Measurements from ENCODE around the gene FAM9C.

FAM9C gene

DNA sequence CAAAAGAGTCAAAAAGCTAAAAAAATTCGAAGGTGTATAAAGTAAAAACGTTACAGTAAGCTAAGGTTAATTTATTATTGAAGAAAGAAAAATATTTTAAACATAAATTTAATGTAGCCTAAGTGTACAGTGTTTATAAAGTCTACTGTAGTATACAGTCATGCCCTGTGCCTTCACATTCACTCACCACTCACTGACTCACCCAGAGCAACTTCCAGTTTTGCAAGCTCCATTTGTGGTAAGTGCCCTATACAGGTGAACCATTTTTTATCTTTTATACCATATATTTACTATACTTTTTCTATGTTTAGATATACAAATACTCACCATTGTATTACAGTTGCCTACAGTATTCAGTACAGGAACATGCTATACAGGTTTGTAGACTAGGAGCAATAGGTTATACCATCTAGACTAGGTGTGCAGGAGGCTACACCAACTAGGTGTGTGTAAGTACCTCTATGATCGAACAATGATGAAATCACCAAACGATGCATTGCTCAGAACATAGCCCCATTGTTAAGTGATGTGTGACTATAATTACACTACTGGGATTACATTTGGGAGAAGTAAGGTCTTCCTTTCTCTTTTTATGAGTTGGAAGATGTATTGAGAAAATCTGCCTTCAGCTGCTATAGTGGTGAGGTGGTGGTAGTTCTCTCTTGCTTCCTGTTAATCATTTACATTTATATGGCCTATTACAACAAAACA, 42.3 kb downstream of the FAM9C start:
- no peak for DNase-seq

GRCh38 chrX:13001097-13001496, 43.3 kb downstream of the FAM9C start:
- no peak for DNase-seq

DNA sequence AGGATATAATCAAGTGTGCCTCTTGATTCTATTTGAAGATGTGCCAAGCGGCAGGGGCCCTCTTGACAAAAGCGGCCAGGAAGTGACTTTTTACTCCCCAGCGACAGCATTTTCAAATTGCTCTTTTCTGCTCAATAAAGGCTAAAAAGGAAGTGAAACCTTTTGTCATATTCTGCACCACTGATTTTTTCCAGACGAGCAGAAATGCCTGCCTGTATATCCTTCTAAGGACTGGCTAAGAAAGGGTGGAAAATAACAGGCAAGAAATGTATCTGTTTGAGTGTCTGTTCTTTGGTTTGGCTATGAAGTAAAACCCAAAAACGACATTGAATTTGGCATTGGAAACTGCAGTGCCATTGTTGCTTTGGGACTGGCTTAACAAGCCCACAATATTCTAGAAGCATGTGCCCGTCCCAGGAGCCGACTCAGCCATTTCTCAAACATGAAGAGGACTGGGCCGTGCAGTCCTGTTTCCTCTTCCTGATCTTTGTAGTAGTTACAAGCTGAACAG, 44.1 kb downstream of the FAM9C start:
- DNase-seq = no peak

- no peak for DNase-seq
These were observed 45.0 kb downstream of the FAM9C start for GRCh38 chrX:12999422-12999821.

DNA sequence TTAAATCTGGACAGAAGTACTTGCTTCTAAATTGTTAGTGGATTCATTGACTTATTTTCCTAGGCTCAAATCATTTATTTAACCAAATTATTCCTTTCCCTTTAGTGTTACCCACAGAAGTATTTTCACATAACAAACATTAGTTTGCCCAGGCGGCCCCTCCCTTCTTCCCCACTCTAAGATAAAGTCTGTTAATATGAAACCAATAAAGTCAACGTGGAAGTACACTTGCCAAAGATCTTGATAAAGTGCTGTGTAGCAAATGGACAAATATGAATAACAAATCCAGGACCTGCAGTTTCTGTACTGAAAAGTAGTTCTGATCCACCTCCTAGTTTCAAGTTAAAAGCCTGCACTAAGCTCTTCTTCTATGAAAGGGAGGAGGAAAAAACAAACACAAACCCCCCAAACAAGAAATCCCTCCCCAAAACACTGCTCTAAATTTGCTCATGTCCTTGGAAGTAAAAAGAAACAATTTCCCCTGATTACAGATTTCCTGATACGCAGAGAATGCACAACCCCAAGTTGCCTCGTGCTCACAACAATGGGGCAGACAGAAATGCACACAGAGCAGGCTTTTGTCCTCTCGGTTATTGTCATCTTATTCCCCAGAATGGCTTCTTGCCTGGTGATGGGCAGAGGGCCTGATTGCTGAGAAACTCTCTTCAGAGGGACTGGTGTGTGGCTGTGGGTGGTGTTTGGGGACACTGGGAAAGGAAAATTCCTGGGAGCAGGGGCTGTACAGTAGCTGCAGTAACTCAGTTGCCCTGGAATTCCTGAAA, 46.3 kb downstream of the FAM9C start:
- no peak for DNase-seq

- no peak for DNase-seq
These were observed 47.4 kb downstream of the FAM9C start for GRCh38 chrX:12996934-12997435.

DNA sequence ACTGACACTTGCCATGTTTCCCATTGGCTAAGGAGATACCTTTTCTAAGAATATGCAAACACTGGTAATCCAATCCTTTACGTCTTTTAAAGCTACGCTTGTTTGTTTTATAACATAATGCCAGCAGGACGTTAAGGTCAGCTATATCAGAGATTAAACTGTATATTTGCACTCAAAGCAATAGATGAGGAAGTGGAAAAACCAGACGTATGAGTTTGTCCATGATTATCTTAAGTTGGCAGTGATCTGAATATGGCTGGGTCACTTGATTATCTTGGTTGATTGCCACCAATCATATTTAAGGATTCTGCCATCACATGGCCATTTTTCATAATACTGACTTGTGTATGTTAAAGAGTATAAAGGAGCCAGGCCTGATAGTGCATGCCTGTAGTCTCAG, 50.1 kb downstream of the FAM9C start:
- no peak for DNase-seq

- no peak for DNase-seq
These were observed 50.6 kb downstream of the FAM9C start for GRCh38 chrX:12993826-12994225.

DNA sequence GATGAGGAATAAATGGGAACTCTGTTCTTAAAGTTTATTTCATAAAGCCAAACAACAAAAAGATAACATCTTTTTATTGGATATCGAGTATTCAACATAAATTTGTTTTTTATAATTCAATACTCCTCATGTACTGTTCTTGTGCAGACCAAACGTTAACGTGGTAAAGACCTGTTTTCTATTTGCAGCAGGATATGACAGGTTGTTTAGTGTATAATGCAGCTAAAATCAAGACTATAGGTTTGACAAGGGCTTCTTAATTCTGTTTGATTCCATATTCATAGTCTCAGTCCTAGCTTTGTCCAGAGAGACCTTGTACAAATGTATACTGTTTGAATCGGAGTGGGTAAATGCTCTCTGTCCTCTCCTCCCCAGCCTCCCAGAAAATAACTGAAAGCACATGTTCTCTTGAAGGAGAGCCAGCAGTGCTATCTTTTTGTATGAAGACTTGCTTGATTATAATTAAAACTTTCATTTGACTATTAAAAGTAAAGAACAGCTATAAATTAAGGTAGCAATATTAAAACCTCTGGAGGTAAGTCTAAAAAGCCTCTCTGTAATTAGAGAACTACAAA, 51.8 kb downstream of the FAM9C start:
- no peak for DNase-seq

DNA sequence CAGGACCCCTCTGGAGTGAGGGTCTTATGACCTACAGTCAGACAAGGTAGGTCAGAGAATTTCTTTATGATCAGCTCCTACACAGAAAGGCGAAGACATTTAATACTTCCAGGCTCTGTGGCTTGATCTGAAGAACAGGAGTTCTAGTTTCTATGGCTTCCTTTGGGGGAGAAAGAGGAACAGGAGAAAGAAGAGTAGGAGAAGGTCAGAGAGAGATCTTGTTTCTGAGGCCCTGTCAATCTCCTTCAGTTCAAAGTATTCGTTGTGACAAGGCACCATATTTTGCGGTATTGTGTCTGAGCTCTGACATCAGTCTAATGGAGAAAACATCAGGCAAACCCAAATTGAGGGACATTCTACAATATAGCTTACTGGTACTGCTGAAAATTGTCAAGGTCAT, 52.8 kb downstream of the FAM9C start:
- no peak for DNase-seq

DNA sequence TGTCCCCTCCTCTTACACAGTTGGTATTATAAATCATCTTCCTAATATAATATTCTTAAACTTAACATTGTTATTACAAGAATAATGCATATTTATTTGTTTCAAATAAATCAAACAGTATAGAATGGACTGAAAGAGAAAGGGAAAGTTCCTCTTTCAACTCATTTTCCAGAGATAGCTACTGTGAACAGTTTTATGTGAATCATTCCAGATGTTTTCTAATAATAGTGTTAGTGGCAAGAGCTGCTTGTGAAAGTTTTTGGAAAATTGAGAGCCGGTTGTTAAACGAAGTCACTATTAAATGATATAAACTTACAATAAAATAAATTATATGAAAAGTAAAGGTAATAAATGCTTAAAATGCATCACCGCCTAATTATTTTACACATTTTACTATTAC, 55.0 kb downstream of the FAM9C start:
- no peak for DNase-seq

DNA sequence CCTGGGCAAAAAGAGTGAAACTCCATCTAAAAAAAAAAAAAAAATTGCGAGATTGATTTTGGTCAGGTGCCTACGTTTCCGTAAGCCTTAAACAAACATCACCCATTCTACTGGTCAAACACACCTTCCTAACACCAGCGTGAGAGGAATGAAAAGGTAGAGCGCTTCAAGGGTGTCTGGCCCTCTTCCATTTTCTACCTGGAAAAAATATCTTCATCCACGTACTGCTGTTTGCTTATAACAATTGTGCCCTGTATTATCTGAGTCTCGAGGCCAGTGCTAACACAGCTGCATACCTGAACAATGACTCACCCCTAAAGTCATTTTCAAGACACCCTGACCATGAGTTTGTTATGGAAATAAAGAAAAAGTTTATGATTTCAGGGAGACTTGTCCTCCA, 55.6 kb downstream of the FAM9C start:
- peak; percentile 62 for DNase-seq

GRCh38 chrX:12987900-12988594, 56.4 kb downstream of the FAM9C start:
- no peak for DNase-seq

DNA sequence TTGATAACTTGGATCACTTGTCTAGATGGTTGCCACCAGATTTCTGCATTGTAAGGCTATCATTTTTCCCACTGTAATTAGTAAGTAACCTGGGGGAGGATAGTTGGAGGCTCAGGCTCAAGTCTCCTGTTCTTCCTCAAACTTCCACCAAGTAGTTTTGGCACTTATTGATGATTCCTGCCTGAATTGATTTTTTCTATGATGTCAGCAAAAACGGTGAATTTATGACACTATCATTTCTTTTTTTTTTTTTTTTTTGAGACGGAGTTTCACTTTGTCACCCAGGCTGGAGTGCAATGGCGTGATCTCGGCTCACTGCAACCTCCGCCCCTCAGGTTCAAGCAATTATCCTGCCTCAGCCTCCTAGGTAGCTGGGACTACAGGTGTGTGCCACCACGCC, 57.1 kb downstream of the FAM9C start:
- DNase-seq = no peak

- no peak for DNase-seq
These were observed 57.5 kb downstream of the FAM9C start for GRCh38 chrX:12986886-12987285.

DNA sequence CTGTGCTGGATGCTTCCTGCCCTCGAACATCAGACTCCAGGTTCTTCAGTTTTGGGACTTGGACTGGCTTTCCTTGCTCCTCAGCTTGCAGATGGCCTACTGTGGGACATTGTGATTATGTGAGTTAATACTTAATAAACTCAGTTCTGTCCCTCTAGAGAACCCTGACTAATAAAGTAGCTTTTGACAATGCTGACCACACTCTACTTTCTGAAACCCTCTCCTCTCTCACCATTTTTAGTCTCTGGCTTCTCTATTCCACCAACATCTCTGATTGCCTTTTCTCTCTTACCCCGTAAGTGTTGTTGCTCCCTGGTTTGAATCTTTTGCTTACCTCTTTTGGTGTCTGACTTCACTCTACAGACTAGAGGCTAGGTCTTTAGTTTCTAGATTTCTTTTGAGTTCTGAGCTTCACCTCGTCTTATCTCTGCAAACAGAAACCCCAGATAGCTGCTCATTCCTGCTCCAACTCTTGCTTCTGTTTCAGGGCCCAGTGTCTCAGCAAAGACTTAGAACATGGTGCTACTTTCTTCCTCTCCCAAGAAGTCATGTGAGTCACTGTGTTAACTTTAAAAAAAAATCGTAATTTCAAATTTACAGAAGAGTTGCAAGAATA, 58.1 kb downstream of the FAM9C start:
- DNase-seq = no peak

All from NCI-H2029 (cell line).